Body of pancreas (tissue), 4 donors: ENCODE results near the gene KLF12. TPM values are rescaled to one million over a fixed set of nuclear protein-coding genes. Genes with fewer than 3 reads are reported as not detected.
A peak's percentile ranks its signal among the peaks of the same experiment; 100 is the strongest.

ENCODE experiments used
- ATAC-seq: fragments of 150-250 bp; one replicate; pipeline ENCODE4 v1.9.1; 2016
- DNase-seq, 4 donors: peaks; one replicate each; pipeline ENCODE4 v3.0.0-alpha.2; 2019
- H3K27ac ChIP-seq, 4 donors: fragments of 200-600 bp; sonication (generic); 1 replicate in 3 of 4; 2 replicates in 1 of 4; pipeline versions ENCODE4 v1.5.1 to v1.6.1; 2016 to 2019; ENCODE audit warnings: mild to moderate bottlenecking in 1 of 4, mixed read lengths in 1 of 4, moderate library complexity in 1 of 4
- H3K27me3 ChIP-seq, 2 donors: fragments of 200-600 bp; sonication (generic); one replicate each; pipeline ENCODE4 v1.6.0; 2016; ENCODE audit warnings: mild to moderate bottlenecking in 1 of 2
- H3K36me3 ChIP-seq, 2 donors: fragments of 200-600 bp; sonication (generic); replicated peaks in 1 of 2; 2 replicates each; pipeline ENCODE4 v1.5.1; 2016; ENCODE audit warnings: low read depth in 2 of 2; ENCODE audit not compliant: insufficient read depth in 1 of 2
- H3K4me1 ChIP-seq: fragments of 200-600 bp; sonication (generic); one replicate; pipeline ENCODE4 v1.6.0; 2016
- H3K4me3 ChIP-seq, 2 donors: fragments of 200-600 bp; sonication (generic); 1 replicate in 1 of 2; 2 replicates in 1 of 2; pipeline ENCODE4 v1.5.1; 2016 to 2019
- H3K9me3 ChIP-seq, 3 donors: fragments of 200-600 bp; sonication (generic); 1 replicate in 2 of 3; 2 replicates in 1 of 3; pipeline ENCODE4 v1.5.1; 2016
- CTCF ChIP-seq, 7 experiments: fragments of 450-650 bp in 4 of 7; fragments of 200-600 bp in 3 of 7; sonication (generic) in 3 of 7; IDR thresholded peaks; one replicate each; pipeline ENCODE4 v1.5.1; 2016 to 2019; ENCODE audit warnings: antibody characterized with exemption in 7 of 7
- POLR2A ChIP-seq, 3 donors: fragments of 450-650 bp; IDR thresholded peaks; one replicate each; pipeline ENCODE4 v1.6.1; 2016; ENCODE audit warnings: antibody characterized with exemption in 3 of 3, mild to moderate bottlenecking in 2 of 3
- WGBS, 2 donors: methylation state at CpG; one replicate each; pipeline ENCODE4 v1.1.5; 2017; 5-methylcytosine and 5-hydroxymethylcytosine counted together
- intact Hi-C: fragments of 100-400 bp; cut with DNase I; formaldehyde crosslinking; loops from one replicate; pipeline ENCODE4 v1.15.1; 2023
- total RNA-seq, 2 donors: library from RNA; depleted of rRNA; stranded (reverse); fragments of >200 nt; gene quantifications; one replicate each; pipeline ENCODE4 v1.1.0, GENCODE V29; 2016

KLF12 gene
- 1 to 10 TPM; 2.0 to 2.9 TPM for total RNA-seq

GRCh38 chr13:74134221-74134776 lies at the start of gene KLF12:
Gene KLF12, minus strand, starts transcription at chr13:74134404.
- H3K4me3 ChIP-seq, result peak within 1 kb of the TSS; percentile 60 to 76
- 0 to 1% methylated on average over 6 to 53 of the region's 54 CpGs for WGBS, 2 donors
- H3K4me1 ChIP-seq, result peaks cover 28% of the 10 kb centered on the region
- no peaks in the 10 kb centered on the region for H3K9me3 ChIP-seq
- peak; percentile 73 for ATAC-seq
- H3K27ac ChIP-seq, result peak within 1 kb of the TSS; percentile 43 to 91 (median 80)
- H3K36me3 ChIP-seq, result no peaks in the 10 kb centered on the region
- peak; percentile 68 to 85 (median 73) for DNase-seq
- H3K27me3 ChIP-seq, result no peaks in the 10 kb centered on the region
- intact Hi-C loops, result no loop called here
- TF ChIP-seq CTCF (IDR thresholded peaks at IDR 0.05) (no peak), POLR2A (IDR thresholded peaks at IDR 0.05) (peak in 1 of 3 donors; percentile 2)

GRCh38 chr13:74182491-74182890 lies 48.3 kb upstream of the KLF12 start:
- no peaks in the 10 kb centered on the region for H3K36me3 ChIP-seq
- H3K9me3 ChIP-seq, result no peaks in the 10 kb centered on the region
- H3K27me3 ChIP-seq, result no peaks in the 10 kb centered on the region
- WGBS, 2 donors, result 65 to 83% methylated on average over 1 of the region's 1 CpG
- H3K27ac ChIP-seq, result no peak overlapping the region
- no peak for ATAC-seq
- TF ChIP-seq POLR2A (IDR thresholded peaks at IDR 0.05) (no peak), CTCF (IDR thresholded peaks at IDR 0.05) (no peak)
- no peaks in the 10 kb centered on the region for H3K4me1 ChIP-seq
- no peak overlapping the region for H3K4me3 ChIP-seq
- intact Hi-C loops, result no loop called here
- no peak for DNase-seq

GRCh38 chr13:74174810-74175209 lies 40.6 kb upstream of the KLF12 start:
- Histone ChIP-seq H3K36me3 (no peaks in the 10 kb centered on the region), H3K27me3 (no peaks in the 10 kb centered on the region), H3K27ac (no peak overlapping the region), H3K9me3 (no peaks in the 10 kb centered on the region), H3K4me1 (no peaks in the 10 kb centered on the region), H3K4me3 (no peak overlapping the region)
- WGBS, 2 donors, result 35 to 71% methylated on average over 2 of the region's 2 CpGs
- DNase-seq (no peak), ATAC-seq (no peak)
- TF ChIP-seq POLR2A (IDR thresholded peaks at IDR 0.05) (no peak), CTCF (IDR thresholded peaks at IDR 0.05) (no peak)
- intact Hi-C loops, result no loop called here

GRCh38 chr13:74173822-74174221 lies 39.6 kb upstream of the KLF12 start:
- H3K4me1 ChIP-seq, result no peaks in the 10 kb centered on the region
- intact Hi-C loops, result no loop called here
- H3K9me3 ChIP-seq, result no peaks in the 10 kb centered on the region
- no peaks in the 10 kb centered on the region for H3K27me3 ChIP-seq
- no peak overlapping the region for H3K27ac ChIP-seq
- H3K36me3 ChIP-seq, result no peaks in the 10 kb centered on the region
- ATAC-seq, result no peak
- WGBS, 2 donors, result 66 to 68% methylated on average over 3 of the region's 3 CpGs
- TF ChIP-seq POLR2A (IDR thresholded peaks at IDR 0.05) (no peak), CTCF (IDR thresholded peaks at IDR 0.05) (no peak)
- H3K4me3 ChIP-seq, result no peak overlapping the region
- no peak for DNase-seq

- no peak for TF ChIP-seq CTCF (IDR thresholded peaks at IDR 0.05)
- TF ChIP-seq POLR2A (IDR thresholded peaks at IDR 0.05), result no peak
- ATAC-seq (no peak), DNase-seq (no peak)
- no peak overlapping the region for H3K4me3 ChIP-seq
- intact Hi-C loops, result no loop called here
- no peaks in the 10 kb centered on the region for H3K9me3 ChIP-seq
- peaks cover 10% of the 10 kb centered on the region for H3K4me1 ChIP-seq
- H3K36me3 ChIP-seq, result no peaks in the 10 kb centered on the region
- H3K27me3 ChIP-seq, result no peaks in the 10 kb centered on the region
- no peak overlapping the region for H3K27ac ChIP-seq
Measured at GRCh38 chr13:74171641-74172040, 37.4 kb upstream of the KLF12 start.
